Measurements from ENCODE around the gene CCDC85C. TPM values are rescaled to one million over a fixed set of nuclear protein-coding genes. Genes with fewer than 3 reads are reported as not detected.

Gene CCDC85C
- polyA plus RNA-seq, 1 experiment = 7.2 TPM

GRCh38 chr14:99531251-99532096 lies 72.5 kb downstream of the CCDC85C start:
- H3K9me3 ChIP-seq (ENCODE audit: control insufficient read depth, insufficient read depth, low read length) = no peaks in the 10 kb centered on the region; the same call in 1 of the 2 replicates
- ChIA-PET POLR2A (interaction anchor here (0.6 kb wide), 2 partner anchors 133 to 136 kb away, joined by 3 read pairs; no protein-coding TSS in a partner anchor), CTCF (interaction anchor here (0.6 kb wide), 1 partner anchor 45 kb away, joined by 4 read pairs; no protein-coding TSS in a partner anchor)
- H3K27ac ChIP-seq (ENCODE audit: low read depth, low read length) = peak overlapping the region; percentile 78
- no peak for TF ChIP-seq CTCF (IDR thresholded peaks at IDR 0.05; ENCODE audit: low read depth, low read length)
- H3K27me3 ChIP-seq (ENCODE audit: control insufficient read depth, insufficient read depth, low read length) = no peaks in the 10 kb centered on the region
- DNase-seq (ENCODE audit: low read depth, low spot score) = no peak
- H3K4me3 ChIP-seq (ENCODE audit: low read depth, low read length) = no peak overlapping the region

GRCh38 chr14:99530407-99531155 lies 73.4 kb downstream of the CCDC85C start:
- DNase-seq (ENCODE audit: low read depth, low spot score) = no peak
- POLR2A ChIA-PET = interaction anchor here (0.6 kb wide), 2 partner anchors 134 to 137 kb away, joined by 3 read pairs; no protein-coding TSS in a partner anchor
- CTCF ChIA-PET = interaction anchor here (0.6 kb wide), 1 partner anchor 45 kb away, joined by 4 read pairs; no protein-coding TSS in a partner anchor
- Histone ChIP-seq H3K4me3 (ENCODE audit: low read depth, low read length) (no peak overlapping the region), H3K27me3 (ENCODE audit: control insufficient read depth, insufficient read depth, low read length) (no peaks in the 10 kb centered on the region), H3K9me3 (ENCODE audit: control insufficient read depth, insufficient read depth, low read length) (no peaks in the 10 kb centered on the region; the same call in 1 of the 2 replicates), H3K27ac (ENCODE audit: low read depth, low read length) (peak overlapping the region; percentile 78)
- TF ChIP-seq CTCF (IDR thresholded peaks at IDR 0.05; ENCODE audit: low read depth, low read length) = no peak

GRCh38 chr14:99529899-99530298 lies 74.1 kb downstream of the CCDC85C start:
- POLR2A ChIA-PET = no interaction called here
- Histone ChIP-seq H3K27ac (ENCODE audit: low read depth, low read length) (no peak overlapping the region), H3K9me3 (ENCODE audit: control insufficient read depth, insufficient read depth, low read length) (no peaks in the 10 kb centered on the region; the same call in 1 of the 2 replicates), H3K4me3 (ENCODE audit: low read depth, low read length) (no peak overlapping the region), H3K27me3 (ENCODE audit: control insufficient read depth, insufficient read depth, low read length) (no peaks in the 10 kb centered on the region)
- no peak for DNase-seq (ENCODE audit: low read depth, low spot score)
- CTCF ChIA-PET = no interaction called here
- TF ChIP-seq CTCF (IDR thresholded peaks at IDR 0.05; ENCODE audit: low read depth, low read length) = no peak

GRCh38 chr14:99527427-99528076 lies 76.5 kb downstream of the CCDC85C start:
- ChIA-PET CTCF (no interaction called here), POLR2A (no interaction called here)
- Histone ChIP-seq H3K27me3 (ENCODE audit: control insufficient read depth, insufficient read depth, low read length) (no peaks in the 10 kb centered on the region), H3K4me3 (ENCODE audit: low read depth, low read length) (no peak overlapping the region), H3K9me3 (ENCODE audit: control insufficient read depth, insufficient read depth, low read length) (no peaks in the 10 kb centered on the region; the same call in 1 of the 2 replicates), H3K27ac (ENCODE audit: low read depth, low read length) (no peak overlapping the region)
- no peak for DNase-seq (ENCODE audit: low read depth, low spot score)
- TF ChIP-seq CTCF (IDR thresholded peaks at IDR 0.05; ENCODE audit: low read depth, low read length) = no peak

Measured in AG04450 (cell line).